Peyer's patch (tissue), 4 donors: ENCODE data around the gene CHMP6. TPM values are rescaled to one million over a fixed set of nuclear protein-coding genes. Genes with fewer than 3 reads are reported as not detected.

Experiments
- DNase-seq, 3 donors: peaks; one replicate each; pipeline ENCODE4 v3.0.0-alpha.2; 2017 to 2019
- H3K27ac ChIP-seq, 4 donors: fragments of 200-600 bp; sonication (generic); one replicate each; pipeline ENCODE4 v1.5.1; 2016 to 2019
- H3K27me3 ChIP-seq, 2 donors: fragments of 200-600 bp; sonication (generic); one replicate each; pipeline ENCODE4 v1.5.1; 2019
- H3K36me3 ChIP-seq, 3 donors: fragments of 200-600 bp; sonication (generic); one replicate each; pipeline ENCODE4 v1.5.1; 2016 to 2019
- H3K4me1 ChIP-seq, 4 donors: fragments of 200-600 bp; sonication (generic); one replicate each; pipeline ENCODE4 v1.5.1; 2016 to 2019
- H3K4me3 ChIP-seq, 4 donors: fragments of 200-600 bp; sonication (generic); 1 replicate in 3 of 4; 2 replicates in 1 of 4; pipeline ENCODE4 v1.5.1; 2016 to 2019; ENCODE audit warnings: mild to moderate bottlenecking in 1 of 4
- H3K9me3 ChIP-seq, 4 donors: fragments of 200-600 bp; sonication (generic); one replicate each; pipeline ENCODE4 v1.5.1; 2016 to 2019; ENCODE audit warnings: mild to moderate bottlenecking in 1 of 4
- POLR2A ChIP-seq, 2 donors: fragments of 450-650 bp; IDR thresholded peaks; one replicate each; pipeline ENCODE4 v1.5.1; 2017; ENCODE audit warnings: antibody characterized with exemption in 2 of 2, mild to moderate bottlenecking in 2 of 2, moderate library complexity in 2 of 2
- total RNA-seq, 4 donors: library from RNA; depleted of rRNA; stranded (reverse); fragments of >200 nt; gene quantifications; one replicate each; pipeline ENCODE4 v1.1.0, GENCODE V29; 2016
- TF ChIP-seq, protein P1 (sequence below), 6 experiments: fragments of 450-650 bp in 4 of 6; fragments of 200-600 bp in 2 of 6; sonication (generic) in 1 of 6; IDR thresholded peaks; one replicate each; pipeline ENCODE4 v1.5.1; 2017 to 2019; ENCODE audit warnings: antibody characterized with exemption in 6 of 6, mild to moderate bottlenecking in 3 of 6, moderate library complexity in 1 of 6

CHMP6 gene
- total RNA-seq, 4 donors from 2014 or later, result 29.9 to 57.8 (median 37.1) TPM

DNA sequence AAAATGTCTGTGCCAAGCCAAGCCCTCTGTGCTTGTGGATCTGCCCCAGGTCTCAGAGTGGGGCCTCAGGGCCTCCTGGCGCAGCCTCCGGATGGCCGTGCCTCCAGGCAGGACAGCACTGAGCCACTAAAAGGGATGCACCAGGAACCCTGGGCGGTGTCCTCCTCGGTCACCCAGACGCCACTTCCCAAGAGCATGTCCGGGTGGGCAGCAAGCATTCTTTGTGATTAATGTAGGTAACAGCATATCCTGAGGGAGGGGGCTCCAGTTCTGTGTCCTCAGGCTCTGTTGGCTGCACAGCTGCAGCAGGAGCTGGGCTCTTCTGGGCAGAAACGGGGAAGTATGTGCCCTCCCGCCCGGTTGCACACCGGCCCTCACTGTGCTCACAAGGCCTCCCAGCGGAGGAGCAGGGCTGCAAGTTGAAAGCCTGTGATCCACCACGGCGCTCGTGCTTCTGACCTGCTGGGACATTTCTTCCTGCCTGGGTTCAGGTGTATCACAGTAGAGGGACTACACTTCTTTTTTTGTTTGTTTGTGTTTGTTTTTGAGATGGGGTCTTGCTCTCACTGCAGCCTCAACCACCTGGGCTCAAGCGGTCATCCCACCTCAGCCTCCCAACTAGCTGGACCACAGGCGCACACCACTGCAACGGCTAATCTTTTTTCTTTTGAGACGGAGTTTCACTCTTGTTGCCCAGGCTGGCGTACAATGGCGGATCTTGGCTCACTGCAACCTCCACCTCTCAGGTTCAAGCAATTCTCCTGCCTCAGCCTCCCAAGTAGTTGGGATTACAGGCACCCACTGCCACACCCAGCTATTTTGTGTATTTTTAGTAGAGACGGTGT, 37.9 kb upstream of the CHMP6 start:
- Histone ChIP-seq H3K4me1 (peaks cover 0 to 2% (median 0%) of the 10 kb centered on the region in 4 donors), H3K27me3 (no peaks in the 10 kb centered on the region), H3K4me3 (no peak overlapping the region), H3K27ac (no peak overlapping the region), H3K9me3 (no peaks in the 10 kb centered on the region), H3K36me3 (peaks cover 0 to 35% (median 0%) of the 10 kb centered on the region in 3 donors)
- no peak for DNase-seq
- TF ChIP-seq POLR2A (IDR thresholded peaks at IDR 0.05), result no peak
- TF ChIP-seq, protein P1, sequence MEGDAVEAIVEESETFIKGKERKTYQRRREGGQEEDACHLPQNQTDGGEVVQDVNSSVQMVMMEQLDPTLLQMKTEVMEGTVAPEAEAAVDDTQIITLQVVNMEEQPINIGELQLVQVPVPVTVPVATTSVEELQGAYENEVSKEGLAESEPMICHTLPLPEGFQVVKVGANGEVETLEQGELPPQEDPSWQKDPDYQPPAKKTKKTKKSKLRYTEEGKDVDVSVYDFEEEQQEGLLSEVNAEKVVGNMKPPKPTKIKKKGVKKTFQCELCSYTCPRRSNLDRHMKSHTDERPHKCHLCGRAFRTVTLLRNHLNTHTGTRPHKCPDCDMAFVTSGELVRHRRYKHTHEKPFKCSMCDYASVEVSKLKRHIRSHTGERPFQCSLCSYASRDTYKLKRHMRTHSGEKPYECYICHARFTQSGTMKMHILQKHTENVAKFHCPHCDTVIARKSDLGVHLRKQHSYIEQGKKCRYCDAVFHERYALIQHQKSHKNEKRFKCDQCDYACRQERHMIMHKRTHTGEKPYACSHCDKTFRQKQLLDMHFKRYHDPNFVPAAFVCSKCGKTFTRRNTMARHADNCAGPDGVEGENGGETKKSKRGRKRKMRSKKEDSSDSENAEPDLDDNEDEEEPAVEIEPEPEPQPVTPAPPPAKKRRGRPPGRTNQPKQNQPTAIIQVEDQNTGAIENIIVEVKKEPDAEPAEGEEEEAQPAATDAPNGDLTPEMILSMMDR (IDR thresholded peaks at IDR 0.05), result no peak

DNA sequence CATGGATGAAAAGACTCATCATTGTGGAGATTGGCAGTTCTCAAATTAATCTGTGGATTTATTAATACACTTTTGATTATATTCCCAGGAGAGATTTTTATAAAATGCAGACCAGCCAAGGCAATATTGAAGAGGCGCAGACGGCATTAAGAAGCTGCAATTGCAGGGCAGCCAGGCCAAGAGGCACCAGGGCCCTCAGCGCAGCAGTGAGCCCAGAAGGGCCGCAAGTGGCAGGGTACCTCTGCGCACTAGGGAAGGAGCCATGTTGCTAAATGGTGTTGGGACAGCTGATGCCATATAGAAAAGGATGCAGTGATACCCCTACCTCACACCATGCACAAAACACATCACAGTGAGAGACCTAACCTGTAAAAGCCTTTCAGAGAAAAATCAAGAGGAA, 36.6 kb upstream of the CHMP6 start:
- no peak overlapping the region for H3K27ac ChIP-seq
- H3K9me3 ChIP-seq, result no peaks in the 10 kb centered on the region
- peaks cover 0 to 14% (median 0%) of the 10 kb centered on the region in 4 donors for H3K4me1 ChIP-seq
- TF ChIP-seq, protein P1 (IDR thresholded peaks at IDR 0.05), result no peak
- no peak for TF ChIP-seq POLR2A (IDR thresholded peaks at IDR 0.05)
- no peak for DNase-seq
- H3K4me3 ChIP-seq, result no peak overlapping the region
- no peaks in the 10 kb centered on the region for H3K27me3 ChIP-seq
- peaks cover 0 to 23% (median 0%) of the 10 kb centered on the region in 3 donors for H3K36me3 ChIP-seq

DNA sequence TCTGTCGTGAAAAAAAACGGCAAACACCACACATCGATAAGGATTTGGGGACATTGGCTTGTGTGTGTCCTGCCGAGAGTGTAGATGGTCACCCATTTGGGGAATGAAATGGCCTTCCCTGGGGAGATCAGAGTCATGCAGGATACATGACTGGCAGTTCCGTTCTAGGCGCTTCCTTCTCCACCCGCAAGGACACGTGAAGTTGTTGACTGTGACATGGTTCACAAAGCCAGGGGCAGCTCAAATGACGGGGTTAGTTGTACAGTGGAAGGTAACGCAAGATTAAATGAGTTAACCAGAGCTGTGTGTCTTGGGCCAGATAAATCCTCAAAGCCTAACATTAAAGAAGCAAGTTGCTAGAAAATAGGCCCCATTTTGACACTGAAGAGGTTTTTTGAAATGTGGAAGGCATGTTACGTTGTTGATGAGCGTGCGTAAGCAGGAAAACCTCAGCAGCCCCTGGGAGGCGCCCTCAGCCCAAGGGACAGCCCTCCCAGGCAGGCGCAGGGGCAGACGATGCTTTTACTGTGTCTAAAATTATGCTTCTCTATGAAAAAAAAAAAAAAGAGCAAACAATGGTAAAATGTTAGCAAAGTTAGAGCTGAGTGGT, 35.9 kb upstream of the CHMP6 start:
- peaks cover 0 to 16% (median 0%) of the 10 kb centered on the region in 3 donors for H3K36me3 ChIP-seq
- TF ChIP-seq, protein P1 (IDR thresholded peaks at IDR 0.05), result no peak
- TF ChIP-seq POLR2A (IDR thresholded peaks at IDR 0.05), result no peak
- H3K4me1 ChIP-seq, result peaks cover 0 to 19% (median 0%) of the 10 kb centered on the region in 4 donors
- H3K27ac ChIP-seq, result no peak overlapping the region
- H3K4me3 ChIP-seq, result no peak overlapping the region
- no peaks in the 10 kb centered on the region for H3K9me3 ChIP-seq
- no peak for DNase-seq
- no peaks in the 10 kb centered on the region for H3K27me3 ChIP-seq

DNA sequence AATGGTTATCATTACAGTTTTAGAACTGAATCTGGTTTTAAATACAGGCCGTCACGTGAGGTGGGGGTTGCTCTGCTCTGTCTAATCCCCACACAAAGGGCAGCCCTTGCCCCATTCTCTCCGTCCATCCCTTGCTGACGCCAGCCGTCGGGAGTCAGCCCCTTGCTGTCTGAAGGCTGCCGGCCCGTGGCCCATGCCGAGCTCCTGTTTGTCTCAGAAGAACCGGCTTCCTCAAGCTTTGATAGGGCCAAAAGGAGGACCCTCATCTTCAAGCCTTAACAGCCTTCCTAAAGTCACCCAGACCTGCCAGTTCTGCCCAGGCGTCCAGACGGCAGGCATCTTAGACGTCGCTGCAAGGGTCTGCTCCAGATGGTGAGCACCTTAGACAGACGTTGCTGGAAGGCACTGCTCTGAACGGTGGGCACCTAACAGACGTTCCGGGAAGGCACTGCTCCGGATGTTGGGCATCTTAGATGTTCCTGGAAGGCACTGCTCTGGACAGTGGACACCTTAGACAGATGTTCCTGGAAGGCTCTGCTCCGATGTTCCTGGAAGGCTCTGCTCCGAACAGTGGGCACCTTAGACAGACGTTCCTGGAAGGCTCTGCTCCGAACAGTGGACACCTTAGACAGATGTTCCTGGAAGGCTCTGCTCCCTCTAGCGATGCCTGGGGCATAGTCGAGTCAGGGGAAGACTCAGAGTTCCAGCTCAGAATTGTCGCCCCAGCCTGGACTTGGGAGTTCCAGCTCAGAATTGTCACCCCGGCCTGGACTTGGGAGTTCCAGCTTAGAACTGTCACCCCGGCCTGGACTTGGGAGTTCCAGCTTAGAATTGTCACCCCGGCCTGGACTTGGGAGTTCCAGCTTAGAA, 35.1 kb upstream of the CHMP6 start:
- Histone ChIP-seq H3K4me1 (peaks cover 0 to 19% (median 0%) of the 10 kb centered on the region in 4 donors), H3K9me3 (no peaks in the 10 kb centered on the region), H3K27me3 (no peaks in the 10 kb centered on the region), H3K36me3 (peaks cover 0 to 8% (median 0%) of the 10 kb centered on the region in 3 donors), H3K27ac (no peak overlapping the region), H3K4me3 (no peak overlapping the region)
- TF ChIP-seq POLR2A (IDR thresholded peaks at IDR 0.05), result no peak
- TF ChIP-seq, protein P1 (IDR thresholded peaks at IDR 0.05), result no peak
- DNase-seq, result no peak

DNA sequence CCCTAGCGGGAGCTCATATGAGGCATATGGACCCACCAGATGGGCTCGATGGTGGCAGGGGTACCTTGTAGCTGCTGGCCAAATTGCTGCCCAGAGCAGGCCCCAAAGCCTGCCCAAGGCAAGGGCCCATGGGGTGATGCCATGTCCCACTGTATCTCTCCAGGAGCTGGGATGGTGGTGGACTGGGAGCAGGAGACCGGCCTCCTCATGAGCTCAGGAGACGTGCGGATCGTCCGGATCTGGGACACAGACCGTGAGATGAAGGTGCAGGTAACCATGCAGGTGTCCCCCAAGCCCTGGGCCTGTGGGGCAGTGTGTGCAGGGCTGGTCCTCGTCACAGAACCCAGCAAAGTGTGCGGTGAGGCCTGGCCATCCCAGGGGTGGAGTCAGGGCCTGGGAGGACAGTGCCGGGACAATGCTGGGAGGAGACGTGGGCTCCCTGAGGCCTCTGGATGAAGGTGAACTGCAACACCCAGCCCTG, 34.1 kb upstream of the CHMP6 start:
- no peaks in the 10 kb centered on the region for H3K9me3 ChIP-seq

More for the DNA sequence above, 34.1 kb upstream of the CHMP6 start:
- peaks cover 0 to 19% (median 0%) of the 10 kb centered on the region in 4 donors for H3K4me1 ChIP-seq
- H3K27me3 ChIP-seq, result no peaks in the 10 kb centered on the region
- no peak overlapping the region for H3K27ac ChIP-seq
- H3K4me3 ChIP-seq, result no peak overlapping the region
- TF ChIP-seq POLR2A (IDR thresholded peaks at IDR 0.05), result no peak
- TF ChIP-seq, protein P1 (IDR thresholded peaks at IDR 0.05), result no peak
- DNase-seq, result no peak
- no peaks in the 10 kb centered on the region for H3K36me3 ChIP-seq
